ENCODE data around the gene MYH7B.

The MYH7B gene

GRCh38 chr20:34955231-34956040, at the start of gene MYH7B, which contains the start of gene GSS:
Gene MYH7B (plus strand): TSS chr20:34955868. CDS start chr20:34978006, 22,138 bp downstream.
Gene GSS (minus strand): TSS chr20:34955806. CDS start chr20:34951852, 3,954 bp downstream.
- DNase-seq (ENCODE audit: low read depth): peak; percentile 99

- no peak for DNase-seq (ENCODE audit: low read depth)
Measured at GRCh38 chr20:34907616-34908469, 47.8 kb upstream of the MYH7B start.

GRCh38 chr20:34915131-34915530, 40.5 kb upstream of the MYH7B start:
- no peak for DNase-seq (ENCODE audit: low read depth)

DNA sequence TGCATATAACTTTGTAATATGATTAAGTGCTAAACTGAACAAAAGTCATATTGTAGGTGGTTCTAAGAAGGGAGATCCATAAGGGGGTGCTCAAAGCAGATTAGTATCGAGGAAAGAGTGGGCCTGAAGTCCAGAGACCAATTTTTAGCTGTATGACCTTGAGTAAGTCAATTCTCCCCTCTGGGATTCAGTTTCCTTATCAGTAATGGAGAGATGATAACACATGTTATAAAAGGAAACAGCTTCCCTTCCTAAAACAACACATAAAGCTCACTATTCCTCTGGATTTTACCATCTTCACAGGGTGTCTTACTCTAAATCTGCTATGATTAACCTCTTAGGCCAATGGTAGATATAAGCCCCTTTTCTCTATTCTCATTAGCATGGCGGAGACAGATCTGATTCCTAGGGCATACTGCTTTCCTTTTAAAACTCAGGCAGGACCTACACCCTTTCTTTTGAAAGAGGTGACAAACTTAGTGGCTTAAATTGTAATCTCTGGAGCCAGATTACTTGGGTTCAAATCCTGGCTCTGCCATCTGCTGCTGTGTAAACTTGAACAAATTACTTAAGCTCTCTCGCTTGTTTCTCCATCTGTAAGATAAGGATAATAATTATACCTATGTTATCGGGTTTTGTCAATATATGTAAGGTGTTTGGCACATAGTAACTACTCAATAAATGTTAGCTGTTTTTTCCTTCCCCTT, 39.8 kb upstream of the MYH7B start:
- DNase-seq (ENCODE audit: low read depth): no peak

- DNase-seq (ENCODE audit: low read depth): no peak
Measured at GRCh38 chr20:34916774-34917354, 38.8 kb upstream of the MYH7B start.

DNA sequence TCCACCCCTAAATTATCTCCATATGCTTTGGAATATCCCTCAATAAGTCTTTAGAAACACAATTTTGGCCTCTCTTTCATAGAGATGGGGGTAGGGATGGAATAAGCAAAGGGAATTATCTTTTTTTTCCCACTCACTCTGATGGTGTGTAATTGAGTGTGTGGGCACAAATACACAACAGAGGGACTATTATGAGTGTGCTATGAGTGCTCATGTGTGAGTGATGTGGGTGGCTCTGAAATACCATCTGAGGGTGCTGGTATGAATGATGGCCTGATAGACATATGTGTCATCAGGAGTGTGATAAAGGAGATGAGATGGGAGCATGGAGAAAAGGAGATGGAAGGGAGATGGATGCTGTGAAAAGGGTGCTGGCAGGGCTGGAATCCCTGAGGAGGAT, 35.6 kb upstream of the MYH7B start:
- DNase-seq (ENCODE audit: low read depth): no peak

GRCh38 chr20:34921436-34921835, 34.2 kb upstream of the MYH7B start:
- no peak for DNase-seq (ENCODE audit: low read depth)

GRCh38 chr20:34922654-34923381, 32.9 kb upstream of the MYH7B start:
- no peak for DNase-seq (ENCODE audit: low read depth)

DNA sequence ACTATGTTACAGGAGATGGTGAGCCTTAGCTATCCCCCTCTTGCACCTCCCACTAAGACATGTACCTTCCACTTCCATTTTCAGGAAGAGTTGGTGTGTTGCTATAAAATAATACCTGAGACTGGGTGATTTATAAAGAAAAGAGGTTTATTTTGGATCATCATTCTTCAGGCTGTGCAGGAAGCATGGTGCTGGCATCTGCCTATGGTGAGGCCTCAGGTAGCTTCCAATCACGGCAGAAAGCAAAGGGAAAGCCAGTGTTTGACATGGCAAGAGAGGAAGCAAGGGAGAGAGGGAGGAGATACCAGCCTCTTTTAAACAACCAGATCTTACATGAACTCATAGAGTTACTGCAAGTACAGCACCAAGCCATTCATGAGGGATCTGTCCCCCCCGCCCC, 32.3 kb upstream of the MYH7B start:
- DNase-seq (ENCODE audit: low read depth): no peak

DNA sequence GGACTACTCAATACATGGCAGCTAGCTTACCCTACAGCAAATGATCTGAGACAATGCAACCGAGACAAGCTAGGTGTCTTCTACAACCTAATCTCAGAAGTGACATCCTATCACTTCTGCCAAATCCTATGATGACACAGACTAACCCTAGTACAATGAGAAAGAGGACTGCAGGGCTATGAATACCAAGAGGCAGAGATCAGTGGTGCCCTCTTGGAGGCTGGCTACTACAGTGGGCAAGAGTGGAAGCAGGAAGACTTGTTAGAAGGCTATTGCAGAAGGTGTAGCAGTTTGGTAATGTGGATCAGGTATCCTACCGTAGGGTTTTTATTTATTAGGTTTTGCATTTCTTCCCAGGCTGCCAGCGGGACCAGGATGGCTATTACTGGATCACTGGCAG, 30.3 kb upstream of the MYH7B start:
- no peak for DNase-seq (ENCODE audit: low read depth)

- no peak for DNase-seq (ENCODE audit: low read depth)
Measured at GRCh38 chr20:34925981-34926380, 29.7 kb upstream of the MYH7B start.

- no peak for DNase-seq (ENCODE audit: low read depth)
Measured at GRCh38 chr20:34926581-34926980, 29.1 kb upstream of the MYH7B start.

- no peak for DNase-seq (ENCODE audit: low read depth)
Measured at GRCh38 chr20:34927736-34928135, 27.9 kb upstream of the MYH7B start.

DNA sequence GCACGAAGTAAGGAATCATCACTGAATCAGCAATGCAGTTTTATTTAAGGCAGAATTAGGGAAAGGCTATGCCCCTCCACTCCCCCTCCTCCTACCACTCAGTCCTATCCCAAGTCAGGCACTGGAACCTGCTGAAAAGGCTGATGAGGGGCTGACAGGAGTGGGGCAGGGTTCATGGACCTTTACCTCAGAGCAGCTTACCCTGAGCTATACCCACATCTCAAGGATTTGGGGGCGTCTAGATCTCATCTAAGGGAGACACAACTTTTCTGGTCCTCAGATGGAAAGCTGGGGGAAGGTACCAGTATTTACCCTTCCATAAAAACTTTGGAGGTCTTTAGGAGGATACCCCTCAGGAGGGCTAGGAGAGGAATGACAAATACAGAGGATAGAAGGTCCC, 27.3 kb upstream of the MYH7B start:
- no peak for DNase-seq (ENCODE audit: low read depth)

DNA sequence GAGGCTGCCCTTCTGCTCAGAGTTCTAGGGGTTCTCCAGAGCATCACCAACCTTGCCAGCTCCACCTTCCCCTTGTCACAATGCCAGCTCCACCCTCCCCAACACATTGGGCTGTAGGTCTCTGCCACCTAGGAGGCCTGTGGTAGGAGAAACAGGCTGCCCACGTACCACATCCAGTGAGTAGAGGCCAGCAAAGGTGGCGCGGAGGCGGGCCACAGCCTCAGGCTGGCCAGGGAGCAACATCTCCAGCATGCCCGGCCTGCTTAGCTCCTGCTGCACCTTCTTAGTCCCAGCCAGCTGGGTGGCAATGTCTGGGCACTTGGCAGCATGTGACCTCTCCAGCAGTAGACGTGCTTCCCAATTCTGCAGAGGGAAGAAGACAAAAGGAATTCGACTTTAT, 23.9 kb upstream of the MYH7B start:
- DNase-seq (ENCODE audit: low read depth): no peak

- no peak for DNase-seq (ENCODE audit: low read depth)
Measured at GRCh38 chr20:34938466-34939163, 17.1 kb upstream of the MYH7B start.

DNA sequence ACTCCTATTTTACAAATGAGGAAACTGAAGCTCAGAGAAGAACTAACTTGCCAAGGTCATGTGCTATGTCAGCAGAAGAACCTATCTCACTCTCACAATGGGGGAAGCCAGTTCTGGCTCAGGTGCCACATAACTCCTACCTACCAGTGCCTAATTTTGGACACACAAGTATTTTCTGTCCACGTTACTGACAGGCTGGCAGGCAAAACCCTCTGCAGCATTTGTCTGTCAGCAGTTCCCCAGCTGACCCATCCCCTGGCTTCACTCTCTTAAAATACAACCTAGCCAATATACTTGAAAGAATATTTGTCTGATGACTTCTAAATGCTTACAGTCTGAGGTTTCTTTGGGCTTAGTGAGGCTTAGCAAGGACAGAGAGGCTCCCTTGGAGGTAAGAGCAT, 15.6 kb upstream of the MYH7B start:
- DNase-seq (ENCODE audit: low read depth): no peak

DNA sequence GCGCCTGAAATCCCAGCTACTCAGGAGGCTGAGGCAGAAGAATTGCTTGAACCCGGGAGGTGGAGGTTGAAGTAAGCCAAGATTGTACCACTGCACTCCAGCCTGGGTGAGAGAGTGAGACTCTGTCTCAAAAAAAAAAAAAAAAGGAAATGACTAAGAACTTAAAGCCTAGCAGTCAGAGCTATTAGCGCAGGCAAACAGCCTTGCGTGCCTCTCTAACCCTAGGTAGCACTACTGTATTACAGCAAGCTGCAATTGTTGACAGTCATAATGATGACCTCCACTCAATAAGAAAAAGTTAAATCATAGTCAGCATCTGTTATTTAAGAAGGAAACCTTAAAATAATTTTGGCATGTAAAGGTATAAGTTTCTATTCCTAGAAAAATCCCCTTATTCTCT, 14.4 kb upstream of the MYH7B start:
- DNase-seq (ENCODE audit: low read depth): no peak

DNA sequence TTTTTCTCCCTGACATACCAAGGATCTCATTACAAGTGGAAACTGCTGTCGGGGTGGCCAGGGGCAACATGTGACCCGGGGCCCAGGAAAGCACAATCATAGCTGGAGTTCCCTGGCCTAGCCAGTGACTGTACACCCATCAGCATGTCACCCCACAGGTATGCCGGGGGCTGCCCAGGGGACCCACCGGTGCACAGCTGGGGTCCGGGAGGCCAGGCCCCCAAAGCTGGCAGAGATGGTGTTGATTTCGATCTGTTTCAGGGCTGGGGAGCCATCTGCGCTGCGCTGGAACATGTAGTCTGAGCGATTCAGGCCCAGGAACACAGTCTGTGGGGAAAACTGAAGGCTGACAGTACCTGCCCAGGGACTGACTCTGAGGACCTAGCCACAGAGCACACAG, 13.4 kb upstream of the MYH7B start:
- DNase-seq (ENCODE audit: low read depth): no peak

DNA sequence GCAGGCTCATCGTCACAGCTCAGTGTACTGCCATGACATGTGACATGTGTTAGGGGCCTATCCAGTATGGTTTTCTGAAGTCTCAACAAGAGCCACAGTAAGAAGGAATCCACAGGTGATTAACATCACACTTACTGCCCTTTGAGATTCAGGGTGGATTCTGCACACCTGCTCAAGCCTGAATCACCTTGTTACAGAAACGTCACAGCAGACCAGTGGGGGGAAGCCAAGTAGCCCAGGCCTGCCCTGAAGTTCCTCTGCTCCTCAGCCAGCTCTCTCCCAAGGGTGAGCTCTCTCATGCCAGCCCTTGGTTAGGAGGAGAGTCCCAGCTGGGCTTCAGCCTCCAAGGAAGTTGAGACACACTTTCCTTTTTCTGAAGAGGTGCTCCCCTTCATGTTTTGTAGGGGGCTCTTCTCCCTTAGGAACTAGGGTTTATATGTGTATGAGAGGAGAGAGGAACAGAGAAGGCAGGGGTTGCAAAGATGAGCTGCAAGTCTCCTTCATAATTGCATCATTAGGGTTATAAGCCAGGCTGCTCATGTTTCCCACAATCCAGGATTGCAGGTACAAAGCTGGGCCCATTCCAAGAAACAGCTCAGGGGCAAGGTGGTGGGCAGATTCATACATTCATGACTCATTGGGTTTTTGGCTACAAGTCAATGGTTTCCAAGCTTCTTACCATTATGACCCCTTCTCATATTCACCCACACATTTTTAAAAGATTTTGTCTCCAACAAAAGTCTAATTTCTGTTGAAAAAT, 11.7 kb upstream of the MYH7B start:
- no peak for DNase-seq (ENCODE audit: low read depth)

Measured in activated T-cell treated with anti-CD3 and anti-CD28 coated beads for 48 hours (primary cell).